B cell (primary cell): ENCODE data around the gene FMO2. TPM values are rescaled to one million over a fixed set of nuclear protein-coding genes. Genes with fewer than 3 reads are reported as not detected.

ENCODE experiments used
- ATAC-seq: fragments of 200-7000 bp; cut with Tn5 transposase; one replicate; pipeline ENCODE4 v1.10.0; 2021; ENCODE audit warnings: low read depth, mild to moderate bottlenecking, moderate number of reproducible peaks, moderate library complexity
- CTCF ChIA-PET: fragments of 350-600 bp; sonication (Branson Sonifier 250); formaldehyde crosslinking; loops from one replicate; lab custom pipeline; 2021; ENCODE audit warnings: antibody characterized with exemption, inconsistent platforms; lab: Charles Lee
- POLR2A ChIA-PET: fragments of 350-600 bp; sonication (Branson Sonifier 250); formaldehyde crosslinking; loops from one replicate; lab custom pipeline; 2021; ENCODE audit warnings: antibody characterized with exemption; lab: Charles Lee
- DNase-seq: peaks from one replicate; pipeline ENCODE4 v3.0.0; 2013
- H2AFZ ChIP-seq: 2 replicates; pipeline ENCODE4 v1.6.1; 2012; ENCODE audit warnings: mild to moderate bottlenecking, low read depth, low read length; ENCODE audit not compliant: insufficient read depth, poor library complexity, severe bottlenecking
- H3K27ac ChIP-seq, 2 donors: 1 replicate in 1 of 2; 2 replicates in 1 of 2; pipeline ENCODE4 v1.5.1; 2012 to 2013; ENCODE audit warnings: low read length in 2 of 2, mild to moderate bottlenecking in 2 of 2, moderate library complexity in 1 of 2
- H3K27me3 ChIP-seq, 4 experiments: fragments of 200-600 bp in 1 of 4; sonication (generic) in 1 of 4; replicated peaks in 1 of 4; 1 replicate in 2 of 4; 2 replicates in 2 of 4; pipeline versions ENCODE4 v1.6.1 to v1.7.0; 2013 to 2016; ENCODE audit warnings: low read length in 3 of 4, mild to moderate bottlenecking in 2 of 4, mixed read lengths in 1 of 4, moderate library complexity in 1 of 4; ENCODE audit not compliant: insufficient read depth in 4 of 4, control insufficient read depth in 3 of 4; ENCODE audit errors: control extremely low read depth in 1 of 4
- H3K36me3 ChIP-seq, 2 experiments: replicated peaks in 1 of 2; 1 replicate in 1 of 2; 2 replicates in 1 of 2; pipeline versions ENCODE4 v1.6.1 to v1.7.1; 2013; ENCODE audit warnings: low read length in 1 of 2; ENCODE audit not compliant: insufficient read depth in 2 of 2, control insufficient read depth in 1 of 2; ENCODE audit errors: control extremely low read depth in 1 of 2, extremely low read depth in 1 of 2
- H3K4me1 ChIP-seq, 2 donors: fragments of 200-600 bp in 1 of 2; sonication (generic) in 1 of 2; 1 replicate in 1 of 2; 2 replicates in 1 of 2; pipeline versions ENCODE4 v1.5.1 to v1.6.1; 2013 to 2017; ENCODE audit warnings: low read length in 2 of 2; ENCODE audit not compliant: control insufficient read depth in 2 of 2, insufficient read depth in 2 of 2
- H3K4me2 ChIP-seq: replicated peaks from 2 replicates; pipeline ENCODE3; 2012; ENCODE audit warnings: mild to moderate bottlenecking, low read depth, low read length; ENCODE audit not compliant: poor library complexity, severe bottlenecking
- H3K4me3 ChIP-seq, 5 experiments: fragments of 200-600 bp in 1 of 5; sonication (generic) in 1 of 5; 1 replicate in 3 of 5; 2 replicates in 2 of 5; pipeline versions ENCODE4 v1.5.1 to v1.7.0; 2011 to 2016; ENCODE audit warnings: low read length in 4 of 5, mild to moderate bottlenecking in 4 of 5, low read depth in 2 of 5, control low read depth in 1 of 5, moderate library complexity in 1 of 5; ENCODE audit not compliant: insufficient read depth in 1 of 5; ENCODE audit errors: control extremely low read depth in 1 of 5, extremely low read depth in 1 of 5
- H3K79me2 ChIP-seq: fragments of 200-600 bp; sonication (generic); one replicate; pipeline ENCODE4 v1.6.0; 2016; ENCODE audit warnings: low read length; ENCODE audit not compliant: control insufficient read depth, insufficient read depth
- H3K9ac ChIP-seq: fragments of 200-600 bp; sonication (generic); 2 replicates; pipeline ENCODE4 v1.6.1; 2017; ENCODE audit warnings: mild to moderate bottlenecking, low read length, moderate library complexity
- H3K9me3 ChIP-seq, 3 donors: one replicate each; pipeline versions ENCODE4 v1.6.1 to v1.7.1; 2013; ENCODE audit warnings: low read length in 2 of 3; ENCODE audit not compliant: control insufficient read depth in 2 of 3, insufficient read depth in 1 of 3; ENCODE audit errors: control extremely low read depth in 1 of 3
- H4K20me1 ChIP-seq: 2 replicates; pipeline ENCODE4 v1.6.0; 2012; ENCODE audit warnings: mild to moderate bottlenecking, low read length; ENCODE audit not compliant: insufficient read depth, control insufficient read depth, poor library complexity, severe bottlenecking
- H3K27ac Mint-ChIP-seq: one replicate; pipeline ENCODE4 v1.8.0; 2021; ENCODE audit warnings: mixed read lengths
- H3K27me3 Mint-ChIP-seq: one replicate; pipeline ENCODE4 v1.8.0; 2021; ENCODE audit warnings: mixed read lengths
- H3K4me1 Mint-ChIP-seq: one replicate; pipeline ENCODE4 v1.8.0; 2021; ENCODE audit warnings: mixed read lengths
- H3K4me3 Mint-ChIP-seq: one replicate; pipeline ENCODE4 v1.8.0; 2021; ENCODE audit warnings: mixed read lengths
- H3K9me3 Mint-ChIP-seq: one replicate; pipeline ENCODE4 v1.8.0; 2022; ENCODE audit warnings: mixed read lengths; ENCODE audit not compliant: insufficient read depth
- CTCF ChIP-seq: fragments of 200-600 bp; IDR thresholded peaks from one replicate; pipeline ENCODE4 v1.8.0; 2022; ENCODE audit warnings: antibody characterized with exemption, mild to moderate bottlenecking
- EZH2 ChIP-seq: IDR thresholded peaks from 2 replicates; pipeline ENCODE4 v1.6.1; 2012; ENCODE audit warnings: borderline replicate concordance, low read depth, mild to moderate bottlenecking, moderate library complexity, low read length; ENCODE audit not compliant: insufficient read depth, poor library complexity, severe bottlenecking
- WGBS: methylation state at CpG from one replicate; pipeline ENCODE4 v1.1.5; 2013; ENCODE audit warnings: missing lambda C conversion rate; ENCODE audit not compliant: insufficient coverage; 5-methylcytosine and 5-hydroxymethylcytosine counted together
- intact Hi-C: fragments of 100-400 bp; cut with micrococcal nuclease; formaldehyde crosslinking; loops from one replicate; pipeline ENCODE4 v1.10.0; 2022
- polyA plus RNA-seq: library from polyadenylated mRNA; depleted of rRNA; stranded (reverse); fragments of >200 nt; gene quantifications from 2 replicates; pipeline ENCODE4 v1.2.3, GENCODE V29; 2012
- total RNA-seq, 2 donors: library from RNA; stranded (reverse); fragments of 120-200 nt in 1 of 2; gene quantifications; 1 replicate in 1 of 2; 2 replicates in 1 of 2; pipeline versions ENCODE4 v1.2.3 to v1.2.4, GENCODE V29; 2013 to 2022

Gene FMO2
- total and polyA plus RNA-seq, 2 donors (not counting 1 experiment from before 2014, with no cell fraction given), result not detected

- Histone ChIP-seq H3K4me2 (no peak overlapping the region), H3K36me3 (no peaks in the 10 kb centered on the region), H4K20me1 (no peaks in the 10 kb centered on the region), H3K79me2 (no peaks in the 10 kb centered on the region), H3K27me3 (no peaks in the 10 kb centered on the region), H3K9ac (no peak overlapping the region), H3K4me3 (no peak overlapping the region), H2AFZ (no peak overlapping the region), H3K9me3 (no peaks in the 10 kb centered on the region), H3K4me1 (no peaks in the 10 kb centered on the region), H3K27ac (no peak overlapping the region)
- TF ChIP-seq EZH2 (no peak), CTCF (no peak)
- intact Hi-C loops, result no loop called here
- no peak for DNase-seq
- CTCF ChIA-PET, result no interaction called here
- H3K27ac Mint-ChIP-seq, result no peak overlapping the region
- POLR2A ChIA-PET, result no interaction called here
- H3K4me1 Mint-ChIP-seq, result no peaks in the 10 kb centered on the region
- no peaks in the 10 kb centered on the region for H3K9me3 Mint-ChIP-seq
- no peak overlapping the region for H3K4me3 Mint-ChIP-seq
- ATAC-seq, result no peak
- H3K27me3 Mint-ChIP-seq, result peaks cover 40% of the 10 kb centered on the region
- no CpG with 5 or more reads among the region's 1 CpG for WGBS
Measured at GRCh38 chr1:171174560-171175294, 10.4 kb upstream of the FMO2 start.

GRCh38 chr1:171177261-171177660 is 7.8 kb upstream of the FMO2 start:
- Histone ChIP-seq H3K4me2 (no peak overlapping the region), H3K27me3 (no peaks in the 10 kb centered on the region), H3K27ac (no peak overlapping the region), H3K79me2 (no peaks in the 10 kb centered on the region), H4K20me1 (no peaks in the 10 kb centered on the region), H3K4me1 (no peaks in the 10 kb centered on the region), H3K9me3 (no peaks in the 10 kb centered on the region), H3K4me3 (no peak overlapping the region), H3K36me3 (no peaks in the 10 kb centered on the region), H2AFZ (no peak overlapping the region), H3K9ac (no peak overlapping the region)
- Mint-ChIP-seq H3K27me3 (peaks cover 31% of the 10 kb centered on the region), H3K9me3 (no peaks in the 10 kb centered on the region), H3K4me1 (no peaks in the 10 kb centered on the region), H3K27ac (no peak overlapping the region), H3K4me3 (no peak overlapping the region)
- TF ChIP-seq EZH2 (no peak), CTCF (no peak)
- ChIA-PET POLR2A (no interaction called here), CTCF (no interaction called here)
- no peak for ATAC-seq
- WGBS, result 81% methylated on average over 3 of the region's 4 CpGs
- intact Hi-C loops, result no loop called here
- DNase-seq, result no peak
